Measurements from ENCODE around the gene GABBR2. TPM values are rescaled to one million over a fixed set of nuclear protein-coding genes. Genes with fewer than 3 reads are reported as not detected.
A peak's percentile ranks its signal among the peaks of the same experiment; 100 is the strongest.
"Not testable (repeated sequence)": the region's sequence is repeated elsewhere in the genome, so short reads cannot be mapped to it uniquely, and the experiment has no call there.

The GABBR2 gene
- total RNA-seq, 2 donors from 2014 or later, result 1.2 to 1.3 TPM

GRCh38 chr9:98515506-98516204 is 193.1 kb downstream of the GABBR2 start:
- Histone ChIP-seq H3K27me3 (ENCODE audit: control insufficient read depth, insufficient read depth, low read length, poor library complexity, severe bottlenecking) (no peaks in the 10 kb centered on the region), H3K9ac (ENCODE audit: extremely low read depth, low read length, poor library complexity, severe bottlenecking) (no peak overlapping the region), H3K36me3 (ENCODE audit: control insufficient read depth, insufficient read depth, low read length) (no peaks in the 10 kb centered on the region), H3K9me3 (ENCODE audit: control insufficient read depth, low read length) (no peaks in the 10 kb centered on the region), H3K4me1 (ENCODE audit: control insufficient read depth, insufficient read depth, low read length) (no peaks in the 10 kb centered on the region), H3K4me3 (ENCODE audit: low read length) (no peak overlapping the region), H3K27ac (ENCODE audit: low read depth, low read length) (no peak overlapping the region)
- Mint-ChIP-seq H3K4me3 (no peak overlapping the region), H3K27me3 (ENCODE audit: insufficient read depth) (no peaks in the 10 kb centered on the region), H3K36me3 (ENCODE audit: low read depth) (no peaks in the 10 kb centered on the region), H3K27ac (no peak overlapping the region), H3K4me1 (no peaks in the 10 kb centered on the region), H3K9me3 (peaks cover 1% of the 10 kb centered on the region)
- TF ChIP-seq CTCF (conservative IDR thresholded peaks at IDR 0.05), result no peak
- WGBS, 2 experiments (ENCODE audit: insufficient coverage in 1 of 2, insufficient read length in 1 of 2), result 93% methylated on average over 4 of the region's 4 CpGs; no CpG with 5 or more reads in 1 of the 2 experiments
- no peak for DNase-seq

- Histone ChIP-seq H3K9ac (ENCODE audit: extremely low read depth, low read length, poor library complexity, severe bottlenecking) (no peak overlapping the region), H3K27ac (ENCODE audit: low read depth, low read length) (no peak overlapping the region), H3K9me3 (ENCODE audit: control insufficient read depth, low read length) (no peaks in the 10 kb centered on the region), H3K27me3 (ENCODE audit: control insufficient read depth, insufficient read depth, low read length, poor library complexity, severe bottlenecking) (no peaks in the 10 kb centered on the region), H3K36me3 (ENCODE audit: control insufficient read depth, insufficient read depth, low read length) (no peaks in the 10 kb centered on the region), H3K4me3 (ENCODE audit: low read length) (no peak overlapping the region), H3K4me1 (ENCODE audit: control insufficient read depth, insufficient read depth, low read length) (no peaks in the 10 kb centered on the region)
- no peaks in the 10 kb centered on the region for H3K36me3 Mint-ChIP-seq (ENCODE audit: low read depth)
- H3K4me3 Mint-ChIP-seq, result no peak overlapping the region
- H3K4me1 Mint-ChIP-seq, result no peaks in the 10 kb centered on the region
- 58 to 81% methylated on average over 2 to 6 of the region's 6 CpGs for WGBS, 2 experiments (ENCODE audit: insufficient coverage in 1 of 2, insufficient read length in 1 of 2)
- TF ChIP-seq CTCF (conservative IDR thresholded peaks at IDR 0.05), result no peak
- H3K27me3 Mint-ChIP-seq (ENCODE audit: insufficient read depth), result peaks cover 1% of the 10 kb centered on the region
- no peak overlapping the region for H3K27ac Mint-ChIP-seq
- peaks cover 3% of the 10 kb centered on the region for H3K9me3 Mint-ChIP-seq
- no peak for DNase-seq
These were observed 193.9 kb downstream of the GABBR2 start for GRCh38 chr9:98514841-98515240.

GRCh38 chr9:98508217-98508919 is 200.4 kb downstream of the GABBR2 start:
- H3K4me3 Mint-ChIP-seq; H3K36me3 Mint-ChIP-seq (ENCODE audit: low read depth); H3K36me3 ChIP-seq (ENCODE audit: control insufficient read depth, insufficient read depth, low read length); H3K27ac ChIP-seq (ENCODE audit: low read depth, low read length); H3K27ac Mint-ChIP-seq; H3K4me1 ChIP-seq (ENCODE audit: control insufficient read depth, insufficient read depth, low read length); H3K9ac ChIP-seq (ENCODE audit: extremely low read depth, low read length, poor library complexity, severe bottlenecking); H3K4me1 Mint-ChIP-seq; H3K27me3 ChIP-seq (ENCODE audit: control insufficient read depth, insufficient read depth, low read length, poor library complexity, severe bottlenecking); H3K27me3 Mint-ChIP-seq (ENCODE audit: insufficient read depth): not testable (repeated sequence)
- WGBS, 2 experiments (ENCODE audit: insufficient coverage in 1 of 2, insufficient read length in 1 of 2), result 88 to 91% methylated on average over 8 to 24 of the region's 25 CpGs
- peak overlapping the region; percentile 1 for H3K4me3 ChIP-seq (ENCODE audit: low read length)
- H3K9me3 ChIP-seq (ENCODE audit: control insufficient read depth, low read length), result peaks cover 16% of the 10 kb centered on the region
- peak; percentile 73 for DNase-seq
- peaks cover 33% of the 10 kb centered on the region for H3K9me3 Mint-ChIP-seq
